ENCODE results near the gene INO80C. TPM values are rescaled to one million over a fixed set of nuclear protein-coding genes. Genes with fewer than 3 reads are reported as not detected.
A peak's percentile ranks its signal among the peaks of the same experiment; 100 is the strongest.

Gene INO80C
- total RNA-seq, 4 donors from 2014 or later = 5.3 to 6.4 (median 5.5) TPM

DNA sequence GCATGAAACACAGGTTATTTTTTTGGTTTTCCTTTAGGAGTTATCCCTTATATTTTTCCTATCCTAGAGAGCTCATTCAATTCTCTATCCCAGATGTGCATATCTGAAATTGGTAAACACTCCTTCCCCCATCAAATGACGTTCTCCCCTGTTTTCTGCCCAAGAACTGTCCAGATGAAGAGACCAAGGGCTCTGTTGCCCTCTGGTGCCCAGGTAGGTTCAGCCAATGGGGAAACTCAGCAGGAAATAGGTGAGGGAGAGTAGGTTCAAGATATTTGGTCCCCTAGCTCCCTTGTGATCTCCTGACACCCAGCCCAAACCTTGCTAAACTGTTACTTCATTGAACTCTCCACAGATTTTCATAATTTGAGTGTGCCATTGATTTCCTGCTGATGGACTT, 14.1 kb upstream of the INO80C start:
- H3K27me3 ChIP-seq = no peaks in the 10 kb centered on the region
- no peaks in the 10 kb centered on the region for H3K36me3 ChIP-seq
- H3K4me1 ChIP-seq = peaks cover 26 to 42% of the 10 kb centered on the region in 2 donors
- no peaks in the 10 kb centered on the region for H3K9me3 ChIP-seq
- H3K27ac ChIP-seq = peak overlapping the region in 1 of 4 donors; percentile 50
- DNase-seq (no peak), ATAC-seq (no peak)
- in situ Hi-C loops (cut with MboI; ENCODE audit: low sequenced_read_pairs in 4 of 4) = no loop called here
- no peak for TF ChIP-seq POLR2A (IDR thresholded peaks at IDR 0.05)
- TF ChIP-seq, protein P1, sequence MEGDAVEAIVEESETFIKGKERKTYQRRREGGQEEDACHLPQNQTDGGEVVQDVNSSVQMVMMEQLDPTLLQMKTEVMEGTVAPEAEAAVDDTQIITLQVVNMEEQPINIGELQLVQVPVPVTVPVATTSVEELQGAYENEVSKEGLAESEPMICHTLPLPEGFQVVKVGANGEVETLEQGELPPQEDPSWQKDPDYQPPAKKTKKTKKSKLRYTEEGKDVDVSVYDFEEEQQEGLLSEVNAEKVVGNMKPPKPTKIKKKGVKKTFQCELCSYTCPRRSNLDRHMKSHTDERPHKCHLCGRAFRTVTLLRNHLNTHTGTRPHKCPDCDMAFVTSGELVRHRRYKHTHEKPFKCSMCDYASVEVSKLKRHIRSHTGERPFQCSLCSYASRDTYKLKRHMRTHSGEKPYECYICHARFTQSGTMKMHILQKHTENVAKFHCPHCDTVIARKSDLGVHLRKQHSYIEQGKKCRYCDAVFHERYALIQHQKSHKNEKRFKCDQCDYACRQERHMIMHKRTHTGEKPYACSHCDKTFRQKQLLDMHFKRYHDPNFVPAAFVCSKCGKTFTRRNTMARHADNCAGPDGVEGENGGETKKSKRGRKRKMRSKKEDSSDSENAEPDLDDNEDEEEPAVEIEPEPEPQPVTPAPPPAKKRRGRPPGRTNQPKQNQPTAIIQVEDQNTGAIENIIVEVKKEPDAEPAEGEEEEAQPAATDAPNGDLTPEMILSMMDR (IDR thresholded peaks at IDR 0.05 in 4 of 5, conservative IDR thresholded peaks at IDR 0.05 in 1 of 5) = no peak
- no peak overlapping the region for H3K4me3 ChIP-seq
- intact Hi-C loops (cut with DNase I; ENCODE audit: low total_unique reads) = loop anchor here (2.0 to 5.0 kb wide), 2 partner anchors 13 to 60 kb away; no protein-coding TSS in a partner anchor

DNA sequence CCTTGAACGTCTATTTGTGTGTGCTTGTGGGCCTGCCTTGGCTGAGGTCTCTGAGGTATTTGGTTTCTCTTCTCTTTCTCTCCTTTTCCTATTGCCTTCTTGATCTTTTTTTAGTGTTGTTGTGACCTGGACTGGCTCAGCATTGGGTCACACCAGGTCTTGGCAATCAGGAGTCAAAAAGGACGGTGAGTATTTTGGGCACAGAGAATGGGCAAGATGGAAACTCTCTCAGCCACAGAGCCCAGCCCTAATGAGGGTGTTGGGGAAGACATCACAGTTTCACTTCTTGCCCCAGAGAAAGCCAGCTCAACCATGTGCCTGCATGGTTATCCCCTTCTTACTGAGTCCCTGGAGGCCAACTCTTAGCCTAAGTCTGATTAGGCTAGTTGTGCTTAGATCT, 13.7 kb upstream of the INO80C start:
- intact Hi-C loops (cut with DNase I; ENCODE audit: low total_unique reads) = loop anchor here (5.0 kb wide), 1 partner anchor 61 kb away; no protein-coding TSS in a partner anchor
- no peak overlapping the region for H3K4me3 ChIP-seq
- no peaks in the 10 kb centered on the region for H3K9me3 ChIP-seq
- H3K4me1 ChIP-seq = peaks cover 26 to 42% of the 10 kb centered on the region in 2 donors
- in situ Hi-C loops (cut with MboI; ENCODE audit: low sequenced_read_pairs in 4 of 4) = no loop called here
- ATAC-seq (no peak), DNase-seq (no peak)
- peak overlapping the region in 1 of 4 donors; percentile 50 for H3K27ac ChIP-seq
- H3K36me3 ChIP-seq = no peaks in the 10 kb centered on the region
- TF ChIP-seq POLR2A (IDR thresholded peaks at IDR 0.05) = no peak
- TF ChIP-seq, protein P1 (IDR thresholded peaks at IDR 0.05 in 4 of 5, conservative IDR thresholded peaks at IDR 0.05 in 1 of 5) = no peak
- no peaks in the 10 kb centered on the region for H3K27me3 ChIP-seq

DNA sequence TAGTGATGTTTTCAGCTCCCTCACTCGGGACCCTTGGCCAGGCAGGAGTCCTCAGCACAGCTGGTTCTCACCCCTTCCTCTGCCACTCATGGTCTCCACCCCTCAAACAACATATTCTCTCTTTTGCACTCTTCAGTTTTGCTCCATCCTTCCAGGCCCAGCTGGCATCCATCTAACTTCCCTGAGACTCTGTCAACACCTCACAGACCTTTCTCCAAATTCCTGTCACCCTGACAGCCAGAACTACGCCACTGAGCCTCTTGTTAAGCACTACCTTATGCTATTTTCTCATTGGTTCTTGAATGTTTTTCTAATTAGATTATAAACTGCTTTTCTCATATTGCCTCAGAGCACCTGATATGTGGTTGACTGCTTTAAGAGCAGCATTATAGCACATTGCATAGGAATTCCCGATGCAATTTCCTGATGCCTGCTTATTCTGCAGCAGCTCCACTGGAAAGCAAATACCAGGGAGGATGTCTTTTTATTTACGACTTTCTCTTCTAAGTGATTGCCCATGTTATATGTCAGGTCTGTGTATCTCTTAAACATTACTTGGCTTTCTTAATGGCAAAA, 12.4 kb upstream of the INO80C start:
- ATAC-seq = no peak
- intact Hi-C loops (cut with DNase I; ENCODE audit: low total_unique reads) = loop anchor here (5.0 kb wide), 1 partner anchor 62 kb away; no protein-coding TSS in a partner anchor

DNA sequence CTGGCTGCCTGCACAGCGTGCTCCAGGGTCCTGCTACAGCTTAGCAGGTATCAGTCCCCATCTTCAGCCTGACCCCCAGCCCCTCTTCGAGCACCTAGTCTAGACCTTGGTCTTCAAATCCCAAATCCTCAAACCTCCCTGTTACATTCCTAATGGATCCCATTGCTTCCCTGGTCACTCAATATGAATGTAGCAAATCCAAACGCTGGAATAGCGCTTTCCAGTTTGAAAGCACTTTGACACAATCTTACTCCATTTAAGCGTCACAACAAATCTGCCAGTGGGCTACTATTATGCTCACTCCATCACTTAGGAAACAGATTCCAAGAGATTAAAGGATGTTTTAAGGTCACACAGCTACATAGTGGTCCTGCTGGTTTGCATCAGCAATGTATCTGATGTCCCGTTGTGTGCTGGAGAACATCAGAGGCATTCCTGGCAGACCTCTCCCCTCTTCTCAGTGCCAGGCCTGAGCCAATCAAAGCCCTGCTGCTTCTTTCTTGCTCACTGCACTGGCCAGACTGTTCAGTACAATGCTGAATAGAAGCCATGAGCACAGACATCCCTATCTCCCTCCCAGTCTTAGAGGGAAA, 11.1 kb upstream of the INO80C start:
- Histone ChIP-seq H3K36me3 (no peaks in the 10 kb centered on the region), H3K4me1 (peaks cover 20 to 30% of the 10 kb centered on the region in 2 donors), H3K27me3 (no peaks in the 10 kb centered on the region), H3K4me3 (no peak overlapping the region), H3K27ac (no peak overlapping the region), H3K9me3 (no peaks in the 10 kb centered on the region)
- in situ Hi-C loops (cut with MboI; ENCODE audit: low sequenced_read_pairs in 4 of 4) = no loop called here
- no peak for ATAC-seq
- no peak for DNase-seq
- intact Hi-C loops (cut with DNase I; ENCODE audit: low total_unique reads) = no loop called here
- TF ChIP-seq POLR2A (IDR thresholded peaks at IDR 0.05) = no peak
- TF ChIP-seq, protein P1 (IDR thresholded peaks at IDR 0.05 in 4 of 5, conservative IDR thresholded peaks at IDR 0.05 in 1 of 5) = no peak

More for the DNA sequence above, 12.4 kb upstream of the INO80C start:
- Histone ChIP-seq H3K27ac (peak overlapping the region in 1 of 4 donors; percentile 4), H3K4me3 (no peak overlapping the region), H3K9me3 (no peaks in the 10 kb centered on the region), H3K4me1 (peaks cover 26 to 38% of the 10 kb centered on the region in 2 donors), H3K27me3 (no peaks in the 10 kb centered on the region), H3K36me3 (no peaks in the 10 kb centered on the region)
- TF ChIP-seq POLR2A (IDR thresholded peaks at IDR 0.05) = no peak
- TF ChIP-seq, protein P1 (IDR thresholded peaks at IDR 0.05 in 4 of 5, conservative IDR thresholded peaks at IDR 0.05 in 1 of 5) = no peak
- in situ Hi-C loops (cut with MboI; ENCODE audit: low sequenced_read_pairs in 4 of 4) = no loop called here
- DNase-seq = no peak

Measured in gastrocnemius medialis (tissue), 4 donors.